ENCODE measurements around the gene HTR3C.

HTR3C gene

GRCh38 chr3:184082034-184082433 lies 29.2 kb downstream of the HTR3C start:
- no peak overlapping the region for H3K4me2 ChIP-seq (ENCODE audit: low read depth, low read length)
- no peaks in the 10 kb centered on the region for H4K20me1 ChIP-seq (ENCODE audit: insufficient read depth, low read length)
- no peak for TF ChIP-seq CTCF (IDR thresholded peaks at IDR 0.05; ENCODE audit: low read length)
- TF ChIP-seq EZH2 (optimal IDR thresholded peaks at IDR 0.05; ENCODE audit: low read depth, low read length) = no peak
- no peak for TF ChIP-seq EZH2phosphoT487 (IDR thresholded peaks at IDR 0.05; ENCODE audit: low read length)
- no peaks in the 10 kb centered on the region for H3K9me3 ChIP-seq (replicated peaks; ENCODE audit: insufficient read depth, low read length)
- no peak overlapping the region for H3K4me3 ChIP-seq (ENCODE audit: low read length)
- H3K79me2 ChIP-seq (ENCODE audit: low read length) = no peaks in the 10 kb centered on the region
- no peak overlapping the region for H3K9ac ChIP-seq (ENCODE audit: low read length)
- H3K4me1 ChIP-seq (ENCODE audit: low read length) = peaks cover 8% of the 10 kb centered on the region
- no peaks in the 10 kb centered on the region for H3K27me3 ChIP-seq (replicated peaks; ENCODE audit: insufficient read depth, low read length)
- no peak for DNase-seq
- H3K36me3 ChIP-seq (replicated peaks; ENCODE audit: insufficient read depth, low read length) = no peaks in the 10 kb centered on the region
- no peak overlapping the region for H3K27ac ChIP-seq (ENCODE audit: low read length)
- H3K9me2 ChIP-seq (replicated peaks; ENCODE audit: insufficient read depth, low read length) = no peaks in the 10 kb centered on the region
- H2AFZ ChIP-seq (ENCODE audit: low read length) = no peak overlapping the region
- no peaks in the 10 kb centered on the region for H3F3A ChIP-seq (ENCODE audit: insufficient read depth, low read length)

- Histone ChIP-seq H3K9ac (ENCODE audit: low read length) (no peak overlapping the region), H3K4me2 (ENCODE audit: low read depth, low read length) (no peak overlapping the region), H3K79me2 (ENCODE audit: low read length) (no peaks in the 10 kb centered on the region), H2AFZ (ENCODE audit: low read length) (no peak overlapping the region), H3K4me3 (ENCODE audit: low read length) (no peak overlapping the region), H3K9me2 (replicated peaks; ENCODE audit: insufficient read depth, low read length) (no peaks in the 10 kb centered on the region), H3K4me1 (ENCODE audit: low read length) (peaks cover 8% of the 10 kb centered on the region), H3K27me3 (replicated peaks; ENCODE audit: insufficient read depth, low read length) (no peaks in the 10 kb centered on the region), H4K20me1 (ENCODE audit: insufficient read depth, low read length) (no peaks in the 10 kb centered on the region), H3K9me3 (replicated peaks; ENCODE audit: insufficient read depth, low read length) (no peaks in the 10 kb centered on the region), H3K36me3 (replicated peaks; ENCODE audit: insufficient read depth, low read length) (no peaks in the 10 kb centered on the region), H3F3A (ENCODE audit: insufficient read depth, low read length) (no peaks in the 10 kb centered on the region), H3K27ac (ENCODE audit: low read length) (no peak overlapping the region)
- no peak for DNase-seq
- TF ChIP-seq EZH2phosphoT487 (IDR thresholded peaks at IDR 0.05; ENCODE audit: low read length) (no peak), CTCF (IDR thresholded peaks at IDR 0.05; ENCODE audit: low read length) (no peak), EZH2 (optimal IDR thresholded peaks at IDR 0.05; ENCODE audit: low read depth, low read length) (no peak)
These were observed 29.6 kb downstream of the HTR3C start for GRCh38 chr3:184082465-184082864.

DNA sequence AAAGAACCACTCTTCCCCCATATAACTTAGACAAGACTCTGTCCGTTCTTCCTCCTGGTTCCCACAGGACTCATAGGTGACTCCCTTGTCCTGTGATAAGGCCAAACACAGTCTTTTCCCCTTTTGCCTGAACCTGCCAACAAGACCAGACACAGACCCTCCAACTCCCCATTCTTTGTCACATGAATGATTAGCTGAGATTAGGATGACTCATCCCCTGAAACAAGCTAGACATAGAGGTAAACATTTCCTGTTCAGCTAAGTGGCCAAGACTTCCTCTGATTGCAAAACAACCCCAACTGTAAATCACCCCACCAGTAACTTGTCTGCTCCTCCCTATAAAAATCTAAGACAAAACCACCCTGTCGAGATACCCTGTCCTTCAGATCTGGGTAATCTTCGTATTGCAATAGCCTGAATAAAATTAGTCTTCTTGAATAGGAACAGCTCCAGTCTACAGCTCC lies 32.6 kb downstream of the HTR3C start:
- Histone ChIP-seq H3K36me3 (replicated peaks; ENCODE audit: insufficient read depth, low read length) (no peaks in the 10 kb centered on the region), H3K9me2 (replicated peaks; ENCODE audit: insufficient read depth, low read length) (no peaks in the 10 kb centered on the region), H3K4me1 (ENCODE audit: low read length) (peaks cover 8% of the 10 kb centered on the region), H2AFZ (ENCODE audit: low read length) (no peak overlapping the region), H3K9me3 (replicated peaks; ENCODE audit: insufficient read depth, low read length) (no peaks in the 10 kb centered on the region), H4K20me1 (ENCODE audit: insufficient read depth, low read length) (no peaks in the 10 kb centered on the region), H3K79me2 (ENCODE audit: low read length) (no peaks in the 10 kb centered on the region), H3F3A (ENCODE audit: insufficient read depth, low read length) (no peaks in the 10 kb centered on the region), H3K4me3 (ENCODE audit: low read length) (no peak overlapping the region), H3K9ac (ENCODE audit: low read length) (no peak overlapping the region), H3K27me3 (replicated peaks; ENCODE audit: insufficient read depth, low read length) (no peaks in the 10 kb centered on the region), H3K27ac (ENCODE audit: low read length) (no peak overlapping the region), H3K4me2 (ENCODE audit: low read depth, low read length) (no peak overlapping the region)
- TF ChIP-seq EZH2phosphoT487 (IDR thresholded peaks at IDR 0.05; ENCODE audit: low read length) (no peak), EZH2 (optimal IDR thresholded peaks at IDR 0.05; ENCODE audit: low read depth, low read length) (no peak), CTCF (IDR thresholded peaks at IDR 0.05; ENCODE audit: low read length) (no peak)
- peak; percentile 37 for DNase-seq
